GM12865 (cell line): Measurements from ENCODE around the gene INHBB.

ENCODE experiments used
- DNase-seq: peaks from one replicate; pipeline ENCODE4 v3.0.0; 2010; ENCODE audit warnings: low read depth
- H3K4me3 ChIP-seq: 2 replicates; pipeline ENCODE4 v1.5.1; 2011; ENCODE audit warnings: mild to moderate bottlenecking, low read depth, low read length, control low read depth
- CTCF ChIP-seq: IDR thresholded peaks from 2 replicates; pipeline ENCODE4 v1.5.1; 2011; ENCODE audit warnings: low read length, control low read depth, low read depth, inconsistent platforms; ENCODE audit not compliant: insufficient read depth; ENCODE audit errors: missing control alignments

Gene INHBB

DNA sequence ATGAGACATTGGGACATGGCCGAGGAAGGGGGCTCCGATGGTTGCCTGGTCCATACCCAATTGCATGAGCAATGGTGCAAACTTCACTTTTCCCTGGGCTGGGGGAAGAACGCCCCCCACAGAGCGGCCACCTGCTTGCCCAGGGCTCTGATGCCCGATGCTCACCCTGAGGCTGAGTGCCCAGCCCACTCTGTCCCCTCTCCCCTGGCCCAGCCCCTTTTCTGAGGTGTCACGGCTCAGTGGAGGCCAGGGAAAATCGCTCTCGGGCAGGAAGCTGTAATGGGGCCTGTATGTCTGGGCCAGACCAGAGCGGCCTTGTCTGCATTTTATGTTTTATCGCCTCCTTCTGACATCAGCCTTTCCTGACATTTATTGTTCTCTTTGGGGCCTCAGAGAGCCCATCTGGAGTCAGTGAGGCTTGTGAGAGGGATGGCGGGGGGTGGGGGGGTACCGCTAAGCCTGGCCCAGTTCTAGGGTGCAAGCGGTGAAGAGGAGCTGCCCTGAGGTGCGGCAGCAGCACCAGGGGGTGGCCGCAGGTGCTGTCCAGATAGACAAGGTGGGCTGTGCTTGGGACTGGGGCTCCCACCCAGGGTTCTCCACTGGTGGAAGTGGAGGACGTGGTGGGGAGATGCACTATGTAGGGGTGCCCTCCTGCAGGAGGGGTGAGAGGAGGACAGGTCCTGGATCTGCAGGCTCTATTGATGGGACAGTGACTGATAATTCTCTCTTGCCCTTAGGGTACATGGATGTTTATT lies 46.2 kb downstream of the INHBB start:
- no peak overlapping the region for H3K4me3 ChIP-seq
- TF ChIP-seq CTCF: no peak
- DNase-seq: no peak

DNA sequence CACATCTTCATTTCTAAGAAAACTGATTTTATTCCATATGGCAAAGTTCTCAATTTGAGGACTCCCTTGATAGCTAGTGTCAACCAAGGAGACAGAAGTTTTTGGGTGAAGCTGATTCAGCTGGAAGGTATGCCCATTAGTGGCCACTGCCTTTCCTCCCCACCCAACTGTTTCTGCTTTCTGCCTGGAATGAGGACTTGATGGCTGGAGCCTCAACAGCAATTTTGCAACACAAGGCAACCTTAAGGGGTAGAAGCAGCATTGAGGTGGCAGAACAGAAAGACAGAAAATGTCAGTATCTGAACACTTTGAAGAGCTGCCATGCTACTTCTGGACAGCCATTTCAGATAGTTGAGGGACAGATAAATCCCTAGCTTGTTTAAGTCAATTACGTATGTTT lies 47.0 kb downstream of the INHBB start:
- no peak for DNase-seq
- TF ChIP-seq CTCF: no peak

GRCh38 chr2:120393456-120393855 lies 47.5 kb downstream of the INHBB start:
- TF ChIP-seq CTCF: no peak
- DNase-seq: no peak

More for the DNA sequence above, 47.0 kb downstream of the INHBB start:
- H3K4me3 ChIP-seq: no peak overlapping the region

DNA sequence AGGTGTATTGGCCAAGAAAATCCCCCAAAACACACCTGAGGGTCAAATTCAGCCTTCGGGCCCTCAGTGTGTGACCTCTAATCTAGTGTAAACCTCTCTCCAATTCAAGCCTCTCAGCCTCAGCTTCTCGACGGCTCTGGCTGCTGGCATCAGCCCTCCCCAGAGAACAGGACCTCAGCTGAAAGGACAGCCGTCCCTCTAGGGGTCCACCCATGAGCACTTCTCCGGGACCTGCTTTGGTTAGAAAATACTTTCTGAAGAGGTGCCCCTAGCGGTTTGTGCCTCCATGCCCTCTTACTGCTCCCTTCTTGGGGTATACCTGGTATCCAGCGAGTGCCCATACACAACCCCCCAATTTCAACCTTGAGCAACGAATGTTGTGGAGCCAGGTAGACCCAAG lies 48.8 kb downstream of the INHBB start:
- no peak for DNase-seq
- no peak overlapping the region for H3K4me3 ChIP-seq
- TF ChIP-seq CTCF: no peak

More at GRCh38 chr2:120393456-120393855, 47.5 kb downstream of the INHBB start:
- no peak overlapping the region for H3K4me3 ChIP-seq

GRCh38 chr2:120395221-120396012 lies 49.5 kb downstream of the INHBB start:
- TF ChIP-seq CTCF: no peak
- no peak for DNase-seq
- H3K4me3 ChIP-seq: no peak overlapping the region

GRCh38 chr2:120396013-120396860 lies 50.3 kb downstream of the INHBB start:
- TF ChIP-seq CTCF: no peak
- DNase-seq: no peak

More at GRCh38 chr2:120396013-120396860, 50.3 kb downstream of the INHBB start:
- no peak overlapping the region for H3K4me3 ChIP-seq
